ENCODE data around the gene DPH7.
"Not testable (repeated sequence)": the region's sequence is repeated elsewhere in the genome, so short reads cannot be mapped to it uniquely, and the experiment has no call there.

DPH7 gene

GRCh38 chr9:137606005-137606621 lies 27.4 kb upstream of the DPH7 start:
- no peak for DNase-seq (ENCODE audit: low read depth)

- DNase-seq (ENCODE audit: low read depth): no peak
Measured at GRCh38 chr9:137605121-137606004, 26.6 kb upstream of the DPH7 start, which contains the start of gene ARRDC1. ARRDC1 (plus strand) TSS chr9:137605686; CDS start chr9:137605718, 32 bp downstream.

GRCh38 chr9:137604345-137605086 lies 25.8 kb upstream of the DPH7 start:
- DNase-seq (ENCODE audit: low read depth): no peak

- DNase-seq (ENCODE audit: low read depth): no peak
Measured at GRCh38 chr9:137603879-137604278, 25.2 kb upstream of the DPH7 start.

- DNase-seq (ENCODE audit: low read depth): no peak
Measured at GRCh38 chr9:137602661-137603060, 23.9 kb upstream of the DPH7 start.

GRCh38 chr9:137598943-137599342 lies 20.2 kb upstream of the DPH7 start:
- DNase-seq (ENCODE audit: low read depth): no peak

- not testable (repeated sequence) for DNase-seq (ENCODE audit: low read depth)
Measured at GRCh38 chr9:137596577-137596976, 17.9 kb upstream of the DPH7 start.

- DNase-seq (ENCODE audit: low read depth): no peak
Measured at GRCh38 chr9:137593176-137593575, 14.5 kb upstream of the DPH7 start.

- no peak for DNase-seq (ENCODE audit: low read depth)
Measured at GRCh38 chr9:137592767-137593166, 14.0 kb upstream of the DPH7 start.

- DNase-seq (ENCODE audit: low read depth): no peak
Measured at GRCh38 chr9:137590469-137591383, 12.0 kb upstream of the DPH7 start, which contains the start of gene ZMYND19. ZMYND19 (minus strand) TSS chr9:137590512; CDS start chr9:137590263, 249 bp downstream.

- no peak for DNase-seq (ENCODE audit: low read depth)
Measured at GRCh38 chr9:137590123-137590468, 11.4 kb upstream of the DPH7 start.

- no peak for DNase-seq (ENCODE audit: low read depth)
Measured at GRCh38 chr9:137589441-137590122, 10.9 kb upstream of the DPH7 start.

GRCh38 chr9:137588891-137589290 lies 10.2 kb upstream of the DPH7 start:
- DNase-seq (ENCODE audit: low read depth): no peak

- no peak for DNase-seq (ENCODE audit: low read depth)
Measured at GRCh38 chr9:137588311-137588710, 9.6 kb upstream of the DPH7 start.

GRCh38 chr9:137586854-137587253 lies 8.1 kb upstream of the DPH7 start:
- no peak for DNase-seq (ENCODE audit: low read depth)

GRCh38 chr9:137583957-137584356 lies 5.2 kb upstream of the DPH7 start:
- no peak for DNase-seq (ENCODE audit: low read depth)

GRCh38 chr9:137583347-137583746 lies 4.6 kb upstream of the DPH7 start:
- no peak for DNase-seq (ENCODE audit: low read depth)

GRCh38 chr9:137582286-137582860 lies 3.6 kb upstream of the DPH7 start:
- DNase-seq (ENCODE audit: low read depth): no peak

GRCh38 chr9:137581361-137582285 lies 2.9 kb upstream of the DPH7 start:
- no peak for DNase-seq (ENCODE audit: low read depth)

- DNase-seq (ENCODE audit: low read depth): no peak
Measured at GRCh38 chr9:137580954-137581322, 2.2 kb upstream of the DPH7 start.
